HG03439 (cell line): ENCODE data around the gene MTCH1.
"Not testable (repeated sequence)": the region's sequence is repeated elsewhere in the genome, so short reads cannot be mapped to it uniquely, and the experiment has no call there.

Source experiments
- ATAC-seq: cut with Tn5 transposase; IDR thresholded peaks from one replicate; pipeline ENCODE4 v1.9.1; 2021; ENCODE audit warnings: mild to moderate bottlenecking, moderate library complexity; ENCODE audit not compliant: unreplicated experiment

The MTCH1 gene

DNA sequence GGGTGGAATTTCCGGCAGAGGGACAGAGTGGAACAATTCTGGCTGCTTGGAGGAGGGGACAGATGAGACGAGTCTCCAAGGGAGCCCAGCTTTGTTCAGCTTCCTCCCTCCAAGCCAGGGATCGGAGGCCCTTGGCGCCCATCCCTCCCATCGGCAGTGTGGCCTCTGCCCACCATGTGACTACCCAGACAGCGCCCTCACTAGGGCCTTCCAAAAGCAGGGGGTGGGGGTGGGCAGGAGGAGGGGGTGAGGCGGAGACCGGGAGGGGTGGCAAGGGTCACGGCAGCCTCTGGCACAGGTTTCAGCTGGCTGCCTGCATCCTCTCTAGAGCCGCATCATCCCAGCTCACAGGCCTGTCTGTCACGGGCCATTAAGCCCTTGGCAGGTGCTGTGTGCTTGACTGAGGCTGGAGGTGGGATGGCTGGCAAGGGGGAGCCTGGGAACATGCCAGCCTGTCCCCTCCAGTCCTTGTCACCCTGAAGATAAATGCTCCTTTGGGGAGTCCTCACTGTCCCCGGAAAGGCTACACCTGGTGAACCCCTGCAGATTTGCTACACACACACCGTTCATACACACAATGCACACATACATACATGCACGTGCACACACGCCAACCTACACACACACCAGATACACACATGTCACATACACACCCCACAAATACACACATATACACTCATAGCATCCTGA is 13.2 kb upstream of the MTCH1 start:
- ATAC-seq, result no peak

DNA sequence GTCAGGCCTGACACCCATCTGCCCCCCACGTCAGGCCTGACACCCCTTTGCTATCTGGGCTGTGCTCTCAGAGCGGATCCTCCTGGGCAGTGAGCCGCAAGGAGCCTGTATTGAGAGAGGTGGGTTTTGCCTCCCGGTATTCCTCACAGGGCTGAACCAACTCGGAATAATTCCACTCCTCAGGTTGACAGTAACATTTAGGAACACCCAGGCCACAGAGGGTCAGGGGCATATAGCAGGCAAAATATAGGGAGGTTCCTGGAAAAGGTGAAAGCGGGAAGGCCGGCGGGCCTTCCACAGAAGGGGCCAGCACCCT is 12.7 kb upstream of the MTCH1 start:
- no peak for ATAC-seq

GRCh38 chr6:36997811-36998722 is 12.1 kb upstream of the MTCH1 start:
- ATAC-seq, result no peak

- not testable (repeated sequence) for ATAC-seq
Measured at GRCh38 chr6:36990401-36990800, 4.4 kb upstream of the MTCH1 start.

DNA sequence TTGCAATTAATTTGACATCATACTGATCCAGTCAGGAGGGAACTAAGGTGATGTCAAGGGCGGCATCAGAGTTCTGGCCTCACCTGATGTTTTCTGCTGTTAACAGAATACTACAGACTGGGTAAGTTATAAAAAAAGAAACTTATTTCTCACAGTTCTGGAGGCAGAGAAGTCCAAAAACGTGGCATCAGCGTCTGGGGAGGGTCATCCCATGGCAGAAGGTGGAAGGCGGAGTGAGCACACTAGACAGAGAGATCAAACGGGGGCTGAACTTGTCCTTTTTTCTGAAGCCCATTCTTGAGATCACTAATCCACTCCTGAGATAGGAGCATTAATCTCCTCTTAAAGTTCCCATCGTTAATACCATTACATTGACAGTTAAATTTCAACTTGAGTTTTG is 3.3 kb upstream of the MTCH1 start:
- ATAC-seq, result no peak

DNA sequence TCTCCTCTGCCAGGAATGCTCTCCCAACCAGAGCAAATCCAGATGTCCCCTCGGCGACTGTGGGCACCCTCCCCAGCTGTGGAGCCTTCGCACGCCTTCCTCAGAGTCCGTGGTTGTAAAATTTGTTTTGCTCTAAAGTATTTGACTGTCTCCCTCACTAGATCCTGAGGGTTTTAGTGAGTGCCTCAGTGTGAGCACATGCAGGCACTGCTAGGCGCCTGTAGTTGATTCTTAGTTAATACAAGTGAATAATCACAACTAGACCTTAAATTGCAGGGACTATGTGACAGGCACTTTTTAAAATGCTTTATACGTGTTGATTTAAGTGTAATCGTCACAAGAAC is 680 bp upstream of the MTCH1 start:
- ATAC-seq, result no peak

GRCh38 chr6:36985417-36985807 is 584 bp downstream of the MTCH1 start:
- ATAC-seq, result no peak

- ATAC-seq, result no peak
Measured at GRCh38 chr6:36984581-36985416, 1.2 kb downstream of the MTCH1 start.

- ATAC-seq, result no peak
Measured at GRCh38 chr6:36983538-36983937, 2.5 kb downstream of the MTCH1 start.

- no peak for ATAC-seq
Measured at GRCh38 chr6:36980876-36981619, 4.9 kb downstream of the MTCH1 start.

DNA sequence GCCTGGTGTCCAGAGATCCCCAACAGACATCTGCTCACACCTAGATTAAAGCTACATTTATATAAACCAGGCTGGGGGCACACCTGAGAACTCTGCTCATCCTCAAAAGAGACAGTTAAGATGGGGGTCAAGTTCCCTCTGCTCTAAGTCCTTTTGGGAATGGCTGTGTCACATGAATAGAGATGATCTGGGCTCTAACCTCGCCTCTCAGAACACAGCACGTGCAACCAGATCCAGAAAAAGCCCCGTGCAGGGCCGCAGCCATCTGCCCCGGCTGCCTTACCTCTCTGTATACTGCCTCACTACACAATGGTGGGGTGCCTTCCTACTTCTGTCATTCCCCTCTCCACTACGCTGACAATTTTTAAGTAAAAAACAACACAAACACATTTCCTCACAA is 5.9 kb downstream of the MTCH1 start:
- no peak for ATAC-seq

DNA sequence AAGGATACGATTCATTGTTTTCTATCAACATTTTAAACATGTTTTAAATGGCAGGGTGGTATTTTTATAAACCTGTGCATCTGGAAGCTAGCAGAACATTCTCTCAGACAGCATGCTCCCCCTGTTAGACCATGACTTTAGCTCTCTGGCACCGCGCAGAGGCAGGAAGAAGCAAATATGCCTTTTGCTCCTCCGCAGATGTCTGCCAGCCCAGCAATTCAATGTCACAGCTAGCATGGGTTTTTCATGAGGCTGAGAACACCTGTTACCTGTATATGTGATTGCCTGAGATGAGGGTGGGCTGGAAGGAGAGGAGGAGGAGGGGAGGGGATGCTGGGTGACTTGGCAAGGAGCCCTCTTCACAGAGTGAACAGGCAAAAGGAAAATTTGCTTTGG is 6.7 kb downstream of the MTCH1 start:
- no peak for ATAC-seq

DNA sequence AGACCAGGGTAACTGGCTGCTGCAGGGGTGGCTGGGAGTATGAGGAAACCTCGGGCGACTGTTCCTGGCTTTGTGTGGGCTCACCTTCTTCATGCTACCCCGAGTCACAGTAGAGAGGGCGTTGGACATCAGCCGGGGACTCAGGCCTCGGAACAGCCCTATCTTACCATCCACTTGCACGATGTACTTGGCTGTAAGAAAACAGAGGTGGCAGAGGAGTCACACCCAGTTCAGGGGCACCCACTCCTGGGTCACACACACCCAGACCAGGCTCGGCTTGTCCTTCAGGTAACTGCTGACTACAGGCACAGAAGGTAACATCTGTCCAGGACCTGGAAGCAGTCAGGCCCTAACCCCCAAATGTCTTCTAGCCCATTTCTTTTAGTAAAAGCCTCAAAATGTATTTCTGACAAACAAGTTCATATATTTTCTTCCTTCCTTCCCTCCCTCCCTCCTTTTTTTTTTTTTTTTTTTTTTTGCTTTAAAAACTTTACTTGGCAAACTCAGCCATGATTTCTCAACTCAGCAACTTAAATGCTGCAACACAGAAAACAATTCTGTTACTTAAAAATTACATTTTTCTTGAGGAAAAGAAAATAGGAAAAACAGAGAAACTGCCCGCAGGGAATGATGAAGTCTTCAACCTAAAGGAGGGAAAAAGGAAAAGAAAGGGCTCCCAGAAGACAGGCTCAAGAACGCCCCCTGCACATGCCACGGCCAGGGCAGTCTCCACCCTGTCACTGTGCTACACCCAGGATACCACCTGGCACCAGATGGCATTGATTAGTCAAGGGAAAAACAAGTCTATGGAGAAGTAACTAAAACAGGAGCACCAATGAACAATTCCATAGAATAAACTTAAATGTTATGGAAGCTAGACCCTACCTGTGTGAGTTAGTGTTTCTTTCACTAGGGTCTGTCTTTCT is 7.3 kb downstream of the MTCH1 start:
- no peak for ATAC-seq

DNA sequence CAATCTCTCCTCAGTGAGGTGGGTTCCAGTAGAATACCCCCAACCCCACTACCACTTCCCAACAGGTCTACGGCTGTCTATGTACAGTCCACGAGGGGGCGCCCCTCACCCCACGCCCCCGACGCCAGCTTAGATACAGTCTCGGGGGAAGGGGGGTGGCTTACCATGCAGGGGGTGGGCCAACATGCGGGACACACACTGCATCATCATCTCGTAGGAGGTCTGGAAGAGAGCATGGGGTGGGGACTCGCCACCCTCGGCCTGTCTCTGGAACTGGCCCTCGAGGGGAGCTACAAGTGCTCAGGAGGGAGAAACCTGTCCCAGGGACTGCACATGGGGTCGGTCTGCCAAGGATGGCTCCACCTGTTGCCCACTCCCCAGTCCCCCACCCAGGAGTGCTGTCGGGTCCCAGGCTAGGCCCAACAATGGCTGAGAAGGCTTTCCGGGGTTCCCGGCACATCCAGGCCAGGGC is 8.5 kb downstream of the MTCH1 start:
- ATAC-seq, result no peak

DNA sequence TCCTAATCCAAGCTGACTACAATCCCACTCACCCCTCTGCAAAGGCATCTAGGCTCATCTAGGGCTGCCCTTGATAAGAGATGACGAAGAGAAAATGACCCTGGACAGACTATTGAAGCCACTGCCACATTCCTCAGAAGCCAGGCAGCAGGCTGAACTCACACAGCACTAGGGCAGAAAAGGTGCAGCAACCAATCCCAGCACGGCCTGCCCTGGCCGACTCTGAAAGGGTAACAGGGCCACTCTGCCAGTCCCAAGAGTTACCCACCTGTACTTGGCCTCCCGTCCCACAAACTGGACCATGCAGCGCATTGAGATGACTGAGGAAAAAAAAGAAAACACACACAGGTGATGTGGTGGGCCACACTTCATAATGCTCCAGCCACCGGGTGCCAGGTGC is 9.1 kb downstream of the MTCH1 start:
- ATAC-seq, result no peak

- ATAC-seq, result no peak
Measured at GRCh38 chr6:36976509-36976908, 9.5 kb downstream of the MTCH1 start.

GRCh38 chr6:36976007-36976264 is 10.1 kb downstream of the MTCH1 start:
- ATAC-seq, result no peak

- no peak for ATAC-seq
Measured at GRCh38 chr6:36975231-36976006, 10.6 kb downstream of the MTCH1 start.

- no peak for ATAC-seq
Measured at GRCh38 chr6:36973647-36974046, 12.3 kb downstream of the MTCH1 start.
